ENCODE results near the gene SLC24A4. TPM values are rescaled to one million over a fixed set of nuclear protein-coding genes. Genes with fewer than 3 reads are reported as not detected.
"Not testable (repeated sequence)": the region's sequence is repeated elsewhere in the genome, so short reads cannot be mapped to it uniquely, and the experiment has no call there.

Gene SLC24A4
- total RNA-seq, 1 donor from 2014 or later = not detected

DNA sequence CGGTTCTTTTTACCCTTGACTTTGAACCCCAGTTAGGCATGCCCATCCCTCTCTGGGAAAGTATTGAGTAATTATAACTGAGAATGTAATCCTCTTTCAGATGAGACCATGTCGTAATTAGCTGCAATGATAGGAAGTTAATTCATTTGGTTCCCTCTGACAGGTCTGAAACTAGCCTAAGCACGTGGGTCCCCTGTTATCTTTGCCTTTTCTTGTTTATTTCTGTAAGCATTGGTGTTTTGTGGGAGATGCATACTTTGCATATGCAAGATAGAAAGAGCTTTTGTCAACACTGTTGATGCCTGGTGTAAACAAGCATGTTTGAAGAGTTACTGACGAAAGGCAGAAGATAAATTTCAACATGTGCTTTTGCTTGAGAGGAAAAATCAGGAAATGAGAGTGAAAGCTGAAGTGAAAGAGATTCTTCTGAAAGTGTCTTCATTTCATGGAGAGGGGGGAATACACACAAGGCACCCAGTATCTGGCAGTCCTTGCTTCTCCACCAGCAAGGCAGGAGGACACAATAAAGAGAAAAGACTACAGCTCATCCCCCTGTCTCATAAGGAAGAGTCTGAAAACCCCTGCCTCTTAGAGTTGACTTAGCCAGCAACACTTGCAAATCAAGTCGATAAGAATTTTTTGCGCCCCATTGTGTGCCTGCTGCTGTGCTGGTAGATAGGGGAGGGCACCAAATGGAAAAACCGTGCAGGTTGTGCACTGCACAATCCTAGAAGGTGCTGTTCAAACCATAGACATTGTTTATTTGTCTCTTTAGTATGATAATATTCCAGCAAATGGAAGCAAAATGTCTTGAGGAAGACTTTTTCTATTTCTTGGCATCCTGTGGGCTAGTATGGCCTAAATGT is 77.8 kb downstream of the SLC24A4 start:
- DNase-seq (ENCODE audit: low read depth) = no peak
- TF ChIP-seq, protein P1, sequence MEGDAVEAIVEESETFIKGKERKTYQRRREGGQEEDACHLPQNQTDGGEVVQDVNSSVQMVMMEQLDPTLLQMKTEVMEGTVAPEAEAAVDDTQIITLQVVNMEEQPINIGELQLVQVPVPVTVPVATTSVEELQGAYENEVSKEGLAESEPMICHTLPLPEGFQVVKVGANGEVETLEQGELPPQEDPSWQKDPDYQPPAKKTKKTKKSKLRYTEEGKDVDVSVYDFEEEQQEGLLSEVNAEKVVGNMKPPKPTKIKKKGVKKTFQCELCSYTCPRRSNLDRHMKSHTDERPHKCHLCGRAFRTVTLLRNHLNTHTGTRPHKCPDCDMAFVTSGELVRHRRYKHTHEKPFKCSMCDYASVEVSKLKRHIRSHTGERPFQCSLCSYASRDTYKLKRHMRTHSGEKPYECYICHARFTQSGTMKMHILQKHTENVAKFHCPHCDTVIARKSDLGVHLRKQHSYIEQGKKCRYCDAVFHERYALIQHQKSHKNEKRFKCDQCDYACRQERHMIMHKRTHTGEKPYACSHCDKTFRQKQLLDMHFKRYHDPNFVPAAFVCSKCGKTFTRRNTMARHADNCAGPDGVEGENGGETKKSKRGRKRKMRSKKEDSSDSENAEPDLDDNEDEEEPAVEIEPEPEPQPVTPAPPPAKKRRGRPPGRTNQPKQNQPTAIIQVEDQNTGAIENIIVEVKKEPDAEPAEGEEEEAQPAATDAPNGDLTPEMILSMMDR (IDR thresholded peaks at IDR 0.05; ENCODE audit: insufficient read depth, low read length, poor library complexity, severe bottlenecking) = no peak
- Histone ChIP-seq H3K27me3 (ENCODE audit: control insufficient read depth, insufficient read depth, low read length) (no peaks in the 10 kb centered on the region), H3K36me3 (ENCODE audit: control insufficient read depth, insufficient read depth, low read length) (no peaks in the 10 kb centered on the region), H3K4me3 (ENCODE audit: low read depth, low read length) (no peak overlapping the region)

DNA sequence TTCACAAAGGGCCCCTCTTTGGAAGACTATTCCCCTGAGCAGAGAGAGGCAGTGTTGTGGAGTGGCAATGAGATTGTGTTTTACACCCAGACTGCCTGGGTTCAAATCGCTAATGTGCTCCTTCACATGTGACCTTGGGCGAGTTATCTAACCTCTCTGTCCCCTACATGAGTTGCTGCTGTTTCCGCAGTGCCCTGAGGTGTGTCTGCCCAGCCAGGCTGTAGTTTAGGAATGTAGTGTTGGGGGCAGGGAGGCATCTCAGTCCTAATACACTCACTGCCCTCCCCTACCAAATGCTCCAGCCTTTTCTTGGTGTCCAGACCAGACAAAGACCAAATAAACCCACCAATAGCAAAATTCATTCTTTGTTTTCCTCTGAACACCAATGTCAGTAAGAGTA is 78.6 kb downstream of the SLC24A4 start:
- Histone ChIP-seq H3K27me3 (ENCODE audit: control insufficient read depth, insufficient read depth, low read length) (no peaks in the 10 kb centered on the region), H3K36me3 (ENCODE audit: control insufficient read depth, insufficient read depth, low read length) (no peaks in the 10 kb centered on the region), H3K4me3 (ENCODE audit: low read depth, low read length) (no peak overlapping the region)
- no peak for DNase-seq (ENCODE audit: low read depth)
- TF ChIP-seq, protein P1 (IDR thresholded peaks at IDR 0.05; ENCODE audit: insufficient read depth, low read length, poor library complexity, severe bottlenecking) = no peak

DNA sequence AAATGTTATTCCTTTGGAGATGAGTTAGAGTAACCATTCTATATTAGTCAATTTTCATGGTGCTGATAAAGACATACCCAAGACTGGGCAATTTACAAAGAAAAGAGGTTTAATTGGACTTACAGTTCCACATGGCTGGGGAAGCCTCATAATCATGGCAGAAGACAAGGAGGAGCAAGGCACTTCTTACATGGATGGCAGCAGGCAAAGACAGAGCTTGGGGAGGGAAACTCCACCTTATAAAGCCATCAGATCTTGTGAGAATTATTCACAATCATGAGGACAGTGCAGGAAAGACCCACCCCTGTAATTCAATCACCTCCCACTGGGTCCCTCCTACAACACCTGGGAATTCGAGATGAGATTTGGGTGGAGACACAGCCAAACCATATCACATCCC is 79.5 kb downstream of the SLC24A4 start:
- not testable (repeated sequence) for H3K36me3 ChIP-seq (ENCODE audit: control insufficient read depth, insufficient read depth, low read length); H3K27me3 ChIP-seq (ENCODE audit: control insufficient read depth, insufficient read depth, low read length); DNase-seq (ENCODE audit: low read depth); H3K4me3 ChIP-seq (ENCODE audit: low read depth, low read length)

DNA sequence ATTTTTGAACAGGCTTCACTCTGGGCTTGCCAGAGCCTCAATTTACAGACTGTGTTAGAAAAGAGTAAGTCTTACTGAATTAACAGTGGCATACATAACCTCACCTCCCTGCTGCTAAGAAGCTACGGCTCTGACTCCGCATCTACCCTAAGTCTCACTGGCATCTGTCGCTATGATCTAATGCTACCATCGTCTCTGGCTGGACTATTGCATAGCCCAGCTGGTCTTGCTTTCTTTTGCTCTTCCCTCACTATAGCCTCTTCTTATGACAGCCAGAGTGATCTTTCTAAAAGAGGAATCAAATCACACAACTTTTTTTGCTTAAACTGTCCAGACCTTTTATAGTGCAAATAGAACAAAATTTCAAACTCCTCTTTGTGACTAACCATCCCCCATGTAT is 81.1 kb downstream of the SLC24A4 start:
- no peak for DNase-seq (ENCODE audit: low read depth)
- TF ChIP-seq, protein P1 (IDR thresholded peaks at IDR 0.05; ENCODE audit: insufficient read depth, low read length, poor library complexity, severe bottlenecking) = no peak
- H3K36me3 ChIP-seq (ENCODE audit: control insufficient read depth, insufficient read depth, low read length) = no peaks in the 10 kb centered on the region
- H3K4me3 ChIP-seq (ENCODE audit: low read depth, low read length) = no peak overlapping the region
- no peaks in the 10 kb centered on the region for H3K27me3 ChIP-seq (ENCODE audit: control insufficient read depth, insufficient read depth, low read length)

DNA sequence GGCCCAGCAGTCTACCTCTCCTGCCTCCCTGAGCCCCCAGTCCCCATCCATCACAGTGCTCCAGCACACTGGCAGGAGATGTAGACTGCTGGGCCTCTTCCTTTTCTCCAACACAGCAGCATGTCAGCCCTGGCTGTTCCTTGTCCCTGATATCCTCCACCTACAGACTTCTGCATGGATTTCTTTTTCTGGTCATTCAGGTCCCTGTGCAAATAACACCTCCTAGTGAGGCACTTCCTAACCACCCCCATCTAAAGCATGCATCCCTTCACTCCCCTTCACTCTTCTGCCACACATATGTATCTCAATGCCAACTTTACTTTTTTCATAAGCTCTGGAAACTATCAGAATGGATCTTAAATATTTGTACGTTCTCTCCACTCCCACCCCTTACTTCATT is 81.5 kb downstream of the SLC24A4 start:
- no peak overlapping the region for H3K4me3 ChIP-seq (ENCODE audit: low read depth, low read length)
- H3K27me3 ChIP-seq (ENCODE audit: control insufficient read depth, insufficient read depth, low read length) = no peaks in the 10 kb centered on the region
- DNase-seq (ENCODE audit: low read depth) = no peak
- TF ChIP-seq, protein P1 (IDR thresholded peaks at IDR 0.05; ENCODE audit: insufficient read depth, low read length, poor library complexity, severe bottlenecking) = no peak
- no peaks in the 10 kb centered on the region for H3K36me3 ChIP-seq (ENCODE audit: control insufficient read depth, insufficient read depth, low read length)

DNA sequence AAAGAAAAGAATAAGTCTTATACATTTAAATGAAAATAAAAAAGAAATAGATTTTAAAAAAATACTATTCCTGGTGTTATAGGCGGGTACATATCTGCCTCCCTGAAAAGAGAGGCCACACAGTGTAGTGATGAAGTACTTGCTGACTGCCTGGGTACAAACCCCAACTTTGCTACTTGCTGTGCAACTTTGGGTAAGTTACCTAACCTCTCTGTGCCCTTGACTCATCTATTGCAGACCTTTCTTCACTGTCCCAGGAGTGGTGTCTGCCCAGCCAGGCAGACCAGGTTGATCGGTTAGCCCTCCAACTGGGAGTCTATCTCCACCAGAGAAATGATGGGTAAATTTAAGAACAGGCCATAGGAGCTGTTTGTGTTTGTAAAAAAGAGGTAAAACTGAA is 82.0 kb downstream of the SLC24A4 start:
- Histone ChIP-seq H3K27me3 (ENCODE audit: control insufficient read depth, insufficient read depth, low read length) (no peaks in the 10 kb centered on the region), H3K36me3 (ENCODE audit: control insufficient read depth, insufficient read depth, low read length) (no peaks in the 10 kb centered on the region), H3K4me3 (ENCODE audit: low read depth, low read length) (no peak overlapping the region)
- no peak for DNase-seq (ENCODE audit: low read depth)
- TF ChIP-seq, protein P1 (IDR thresholded peaks at IDR 0.05; ENCODE audit: insufficient read depth, low read length, poor library complexity, severe bottlenecking) = no peak

Data from kidney epithelial cell (primary cell).